ENCODE measurements around the gene RNASEL.

- TF ChIP-seq CTCF (IDR thresholded peaks at IDR 0.05): no peak
- no peak for TF ChIP-seq EZH2 (IDR thresholded peaks at IDR 0.05; ENCODE audit: borderline replicate concordance, insufficient read depth, low read depth, low read length, poor library complexity, severe bottlenecking)
These were observed 22.7 kb upstream of the RNASEL start for GRCh38 chr1:182611787-182612186.

All from B cell (primary cell).